Vagina (tissue), 2 donors: Measurements from ENCODE around the gene TNIP2.

Experiments used
- CTCF ChIP-seq, 3 experiments: fragments of 450-650 bp in 2 of 3; fragments of 200-600 bp in 1 of 3; sonication (generic) in 1 of 3; IDR thresholded peaks; one replicate each; pipeline ENCODE4 v1.5.1; 2017 to 2019; ENCODE audit warnings: antibody characterized with exemption in 3 of 3, mild to moderate bottlenecking in 2 of 3, moderate library complexity in 2 of 3
- POLR2A ChIP-seq, 2 donors: fragments of 450-650 bp; IDR thresholded peaks; one replicate each; pipeline ENCODE4 v1.6.1; 2017; ENCODE audit warnings: antibody characterized with exemption in 2 of 2, mild to moderate bottlenecking in 2 of 2, moderate library complexity in 2 of 2
- POLR2AphosphoS5 ChIP-seq, 2 donors: sonication (generic); formaldehyde crosslinking; IDR thresholded peaks; one replicate each; pipeline ENCODE4 v1.9.0; 2017; ENCODE audit warnings: antibody characterized with exemption in 2 of 2, mild to moderate bottlenecking in 2 of 2, low read depth in 1 of 2; ENCODE audit not compliant: insufficient read depth in 1 of 2

- no peak for TF ChIP-seq POLR2AphosphoS5 (IDR thresholded peaks at IDR 0.05; ENCODE audit: insufficient read depth in 1 of 2, low read depth in 1 of 2)
- no peak for TF ChIP-seq CTCF (IDR thresholded peaks at IDR 0.05)
- no peak for TF ChIP-seq POLR2A (IDR thresholded peaks at IDR 0.05)
Observed at GRCh38 chr4:2732526-2732925, 23.6 kb downstream of the TNIP2 start.
